Neuronal stem cell (in vitro differentiated cells): ENCODE measurements around the gene CSF3.

Source experiments
- DNase-seq: peaks from one replicate; pipeline ENCODE4 v3.0.0-alpha.2; 2013; ENCODE audit warnings: low spot score
- H2AFZ ChIP-seq: one replicate; pipeline ENCODE4 v1.6.1; 2013; ENCODE audit warnings: mild to moderate bottlenecking, low read length, inconsistent platforms
- H2AK5ac ChIP-seq: 2 replicates; pipeline ENCODE4 v1.6.1; 2013; ENCODE audit warnings: low read depth, mild to moderate bottlenecking, inconsistent platforms, low read length, moderate library complexity, mixed read lengths
- H2BK120ac ChIP-seq: 2 replicates; pipeline ENCODE4 v1.6.1; 2013; ENCODE audit warnings: low read depth, mild to moderate bottlenecking, inconsistent platforms, low read length, moderate library complexity, mixed read lengths
- H2BK12ac ChIP-seq: one replicate; pipeline ENCODE4 v1.6.1; 2013; ENCODE audit warnings: low read length, inconsistent platforms
- H2BK15ac ChIP-seq: 2 replicates; pipeline ENCODE4 v1.6.1; 2013; ENCODE audit warnings: mild to moderate bottlenecking, low read length, inconsistent platforms, mixed read lengths
- H2BK5ac ChIP-seq: one replicate; pipeline ENCODE4 v1.6.1; 2013; ENCODE audit warnings: inconsistent platforms, mild to moderate bottlenecking, low read length, moderate library complexity
- H3K14ac ChIP-seq: one replicate; pipeline ENCODE4 v1.6.1; 2013; ENCODE audit warnings: low read length, inconsistent platforms
- H3K18ac ChIP-seq: 2 replicates; pipeline ENCODE4 v1.6.1; 2013; ENCODE audit warnings: low read length, inconsistent platforms
- H3K23ac ChIP-seq: 2 replicates; pipeline ENCODE4 v1.6.1; 2013; ENCODE audit warnings: low read depth, mild to moderate bottlenecking, mixed read lengths, low read length, inconsistent platforms; ENCODE audit not compliant: poor library complexity
- H3K27ac ChIP-seq: replicated peaks from 3 replicates; pipeline ENCODE4 v1.5.1; 2013; ENCODE audit warnings: low read length, inconsistent platforms
- H3K27me3 ChIP-seq, 3 experiments: 2 replicates each; pipeline ENCODE4 v1.6.1; 2013; ENCODE audit warnings: low read length in 3 of 3, mild to moderate bottlenecking in 2 of 3, inconsistent platforms in 1 of 3, low read depth in 1 of 3, mixed read lengths in 1 of 3, moderate library complexity in 1 of 3; ENCODE audit not compliant: control insufficient read depth in 3 of 3, insufficient read depth in 3 of 3
- H3K36me3 ChIP-seq, 2 donors: replicated peaks in 1 of 2; 2 replicates each; pipeline ENCODE4 v1.6.1; 2013; ENCODE audit warnings: low read length in 2 of 2; ENCODE audit not compliant: control insufficient read depth in 2 of 2, insufficient read depth in 2 of 2
- H3K4ac ChIP-seq: 2 replicates; pipeline ENCODE4 v1.6.1; 2013; ENCODE audit warnings: inconsistent platforms, mild to moderate bottlenecking, low read length, moderate library complexity
- H3K4me1 ChIP-seq, 2 donors: 1 replicate in 1 of 2; 2 replicates in 1 of 2; pipeline ENCODE4 v1.6.1; 2013; ENCODE audit warnings: low read length in 2 of 2, low read depth in 1 of 2; ENCODE audit not compliant: control insufficient read depth in 2 of 2, insufficient read depth in 1 of 2
- H3K4me2 ChIP-seq: one replicate; pipeline ENCODE4 v1.6.1; 2013; ENCODE audit warnings: mild to moderate bottlenecking, low read length, inconsistent platforms; ENCODE audit not compliant: insufficient read depth, poor library complexity, severe bottlenecking
- H3K4me3 ChIP-seq, 2 donors: 2 replicates each; pipeline ENCODE4 v1.5.1; 2013; ENCODE audit warnings: low read length in 2 of 2, mild to moderate bottlenecking in 2 of 2, inconsistent platforms in 1 of 2, moderate library complexity in 1 of 2
- H3K79me1 ChIP-seq: one replicate; pipeline ENCODE4 v1.6.1; 2013; ENCODE audit warnings: low read depth, mild to moderate bottlenecking, inconsistent platforms, low read length, moderate library complexity
- H3K9ac ChIP-seq: one replicate; pipeline ENCODE4 v1.6.1; 2013; ENCODE audit warnings: mild to moderate bottlenecking, low read depth, low read length, inconsistent platforms; ENCODE audit not compliant: poor library complexity
- H3K9me3 ChIP-seq, 2 donors: replicated peaks in 1 of 2; 2 replicates each; pipeline versions ENCODE3 to v1.6.1; 2013; ENCODE audit warnings: low read length in 2 of 2, mild to moderate bottlenecking in 2 of 2, inconsistent platforms in 1 of 2, low read depth in 1 of 2, mixed read lengths in 1 of 2, moderate library complexity in 1 of 2; ENCODE audit not compliant: control insufficient read depth in 2 of 2, insufficient read depth in 1 of 2
- H4K8ac ChIP-seq: one replicate; pipeline ENCODE4 v1.6.1; 2013; ENCODE audit warnings: low read depth, mild to moderate bottlenecking, inconsistent platforms, low read length, moderate library complexity
- H4K91ac ChIP-seq: one replicate; pipeline ENCODE4 v1.6.1; 2013; ENCODE audit warnings: low read length, low read depth, mild to moderate bottlenecking, inconsistent platforms; ENCODE audit not compliant: poor library complexity
- WGBS, 2 donors: extraction: QIAGEN DNeasy Blood & Tissue Kit; methylation state at CpG; one replicate each; pipeline ENCODE4 v1.1.7; 2013; ENCODE audit warnings: missing lambda C conversion rate in 2 of 2, mixed read lengths in 1 of 2; ENCODE audit not compliant: insufficient read length in 2 of 2, insufficient replicate concordance in 1 of 2; ENCODE audit errors: extremely low coverage in 2 of 2; 5-methylcytosine and 5-hydroxymethylcytosine counted together

CSF3 gene

GRCh38 chr17:40025991-40026815 lies 11.0 kb downstream of the CSF3 start:
- no peak overlapping the region for H2BK15ac ChIP-seq
- peak overlapping the region; percentile 77 for H3K18ac ChIP-seq
- no peak overlapping the region for H2BK12ac ChIP-seq
- no CpG with 5 or more reads among the region's 22 CpGs for WGBS, 2 donors
- H2BK5ac ChIP-seq: peak overlapping the region; percentile 44
- no peak overlapping the region for H3K4me2 ChIP-seq
- no peak overlapping the region for H3K9ac ChIP-seq
- peaks cover 0 to 1% of the 10 kb centered on the region in 2 donors for H3K4me1 ChIP-seq
- peak overlapping the region in 1 of 2 donors; percentile 11 for H3K4me3 ChIP-seq
- H2BK120ac ChIP-seq: no peak overlapping the region
- no peaks in the 10 kb centered on the region for H3K79me1 ChIP-seq
- no peak overlapping the region for H2AFZ ChIP-seq
- no peak for DNase-seq
- no peaks in the 10 kb centered on the region for H3K9me3 ChIP-seq
- H4K8ac ChIP-seq: no peak overlapping the region
- peaks cover 50 to 93% of the 10 kb centered on the region in 2 donors for H3K36me3 ChIP-seq
- no peak overlapping the region for H3K23ac ChIP-seq
- no peak overlapping the region for H3K14ac ChIP-seq
- no peak overlapping the region for H3K4ac ChIP-seq
- no peaks in the 10 kb centered on the region for H3K27me3 ChIP-seq
- no peak overlapping the region for H4K91ac ChIP-seq
- no peak overlapping the region for H3K27ac ChIP-seq
- H2AK5ac ChIP-seq: peak overlapping the region; percentile 91

GRCh38 chr17:40026816-40027613 lies 11.8 kb downstream of the CSF3 start:
- Histone ChIP-seq H3K9ac (no peak overlapping the region), H3K4me1 (peaks cover 0 to 1% of the 10 kb centered on the region in 2 donors), H3K27ac (no peak overlapping the region), H3K18ac (peak overlapping the region; percentile 77), H3K79me1 (no peaks in the 10 kb centered on the region), H2BK12ac (no peak overlapping the region), H3K4me3 (peak overlapping the region in 1 of 2 donors; percentile 21), H3K4ac (no peak overlapping the region), H3K36me3 (peaks cover 51 to 93% of the 10 kb centered on the region in 2 donors), H2BK5ac (peak overlapping the region; percentile 44), H4K8ac (no peak overlapping the region), H3K27me3 (no peaks in the 10 kb centered on the region), H3K14ac (no peak overlapping the region), H4K91ac (no peak overlapping the region), H2BK120ac (no peak overlapping the region), H3K4me2 (no peak overlapping the region), H2BK15ac (peak overlapping the region; percentile 45), H3K23ac (peak overlapping the region; percentile 9), H2AK5ac (peak overlapping the region; percentile 91), H2AFZ (no peak overlapping the region), H3K9me3 (no peaks in the 10 kb centered on the region)
- WGBS, 2 donors: no CpG with 5 or more reads among the region's 33 CpGs
- peak; percentile 83 for DNase-seq

GRCh38 chr17:40027614-40028012 lies 12.4 kb downstream of the CSF3 start:
- Histone ChIP-seq H2BK12ac (no peak overlapping the region), H3K27me3 (no peaks in the 10 kb centered on the region), H2BK5ac (no peak overlapping the region), H3K18ac (no peak overlapping the region), H3K79me1 (no peaks in the 10 kb centered on the region), H3K14ac (no peak overlapping the region), H2BK120ac (no peak overlapping the region), H2AFZ (no peak overlapping the region), H3K4ac (no peak overlapping the region), H3K27ac (no peak overlapping the region), H3K23ac (no peak overlapping the region), H3K9me3 (no peaks in the 10 kb centered on the region), H4K91ac (no peak overlapping the region), H3K9ac (no peak overlapping the region), H3K4me1 (peaks cover 0 to 1% of the 10 kb centered on the region in 2 donors), H3K36me3 (peaks cover 52 to 93% of the 10 kb centered on the region in 2 donors), H4K8ac (no peak overlapping the region), H3K4me2 (no peak overlapping the region), H2AK5ac (no peak overlapping the region), H2BK15ac (no peak overlapping the region), H3K4me3 (no peak overlapping the region)
- no CpG with 5 or more reads among the region's 5 CpGs for WGBS, 2 donors
- no peak for DNase-seq

- H2BK5ac ChIP-seq: no peak overlapping the region
- H3K4me3 ChIP-seq: no peak overlapping the region
- H2AK5ac ChIP-seq: no peak overlapping the region
- no peaks in the 10 kb centered on the region for H3K9me3 ChIP-seq
- no peak overlapping the region for H3K14ac ChIP-seq
- WGBS, 2 donors: no CpG with 5 or more reads among the region's 13 CpGs
- H3K23ac ChIP-seq: no peak overlapping the region
- no peak for DNase-seq
- H3K36me3 ChIP-seq: peaks cover 54 to 93% of the 10 kb centered on the region in 2 donors
- no peaks in the 10 kb centered on the region for H3K79me1 ChIP-seq
- H4K91ac ChIP-seq: no peak overlapping the region
- H3K18ac ChIP-seq: no peak overlapping the region
- H4K8ac ChIP-seq: no peak overlapping the region
- no peak overlapping the region for H3K27ac ChIP-seq
- H3K9ac ChIP-seq: no peak overlapping the region
- no peak overlapping the region for H2AFZ ChIP-seq
- H2BK15ac ChIP-seq: no peak overlapping the region
- no peak overlapping the region for H3K4ac ChIP-seq
- no peaks in the 10 kb centered on the region for H3K27me3 ChIP-seq
- no peak overlapping the region for H2BK12ac ChIP-seq
- no peak overlapping the region for H3K4me2 ChIP-seq
- H3K4me1 ChIP-seq: peaks cover 0 to 1% of the 10 kb centered on the region in 2 donors
- no peak overlapping the region for H2BK120ac ChIP-seq
These were observed 13.4 kb downstream of the CSF3 start for GRCh38 chr17:40028595-40028994.
